HG03354 (cell line): ENCODE measurements around the gene PPP2R5A.

Experiments
- ATAC-seq: cut with Tn5 transposase; IDR thresholded peaks from one replicate; pipeline ENCODE4 v1.9.1; 2021; ENCODE audit warnings: mild to moderate bottlenecking; ENCODE audit not compliant: unreplicated experiment, poor library complexity, severe bottlenecking

Gene PPP2R5A

GRCh38 chr1:212341090-212341489 is 55.9 kb downstream of the PPP2R5A start:
- no peak for ATAC-seq

GRCh38 chr1:212344905-212345304 is 59.7 kb downstream of the PPP2R5A start:
- no peak for ATAC-seq

- no peak for ATAC-seq
These were observed 61.4 kb downstream of the PPP2R5A start for GRCh38 chr1:212346601-212347000.

GRCh38 chr1:212351588-212352362 is 66.6 kb downstream of the PPP2R5A start:
- no peak for ATAC-seq

- ATAC-seq, result no peak
These were observed 68.0 kb downstream of the PPP2R5A start for GRCh38 chr1:212353181-212353580.

- ATAC-seq, result no peak
These were observed 69.3 kb downstream of the PPP2R5A start for GRCh38 chr1:212354464-212354863.

GRCh38 chr1:212355230-212355969 is 70.2 kb downstream of the PPP2R5A start:
- ATAC-seq, result no peak

- no peak for ATAC-seq
These were observed 74.7 kb downstream of the PPP2R5A start for GRCh38 chr1:212359794-212360479.

GRCh38 chr1:212364985-212365384 is 79.8 kb downstream of the PPP2R5A start:
- no peak for ATAC-seq

GRCh38 chr1:212366901-212367300 is 81.7 kb downstream of the PPP2R5A start:
- ATAC-seq, result no peak

- ATAC-seq, result peak; percentile 20
These were observed 82.4 kb downstream of the PPP2R5A start for GRCh38 chr1:212367474-212368072.

GRCh38 chr1:212368073-212368484 is 82.9 kb downstream of the PPP2R5A start:
- ATAC-seq, result peak; percentile 93

GRCh38 chr1:212375986-212376385 is 90.8 kb downstream of the PPP2R5A start:
- no peak for ATAC-seq

- ATAC-seq, result no peak
These were observed 92.4 kb downstream of the PPP2R5A start for GRCh38 chr1:212377644-212378043.

GRCh38 chr1:212379366-212379765 is 94.2 kb downstream of the PPP2R5A start:
- no peak for ATAC-seq

GRCh38 chr1:212381397-212382035 is 96.3 kb downstream of the PPP2R5A start:
- ATAC-seq, result no peak

GRCh38 chr1:212386029-212386428 is 100.8 kb downstream of the PPP2R5A start:
- ATAC-seq, result no peak

GRCh38 chr1:212388985-212389716 is 103.9 kb downstream of the PPP2R5A start:
- ATAC-seq, result no peak
